ENCODE results near the gene ABCA4. TPM values are rescaled to one million over a fixed set of nuclear protein-coding genes. Genes with fewer than 3 reads are reported as not detected.

The ABCA4 gene
- total and polyA plus RNA-seq, 2 of the 8 experiments (the other 6 are each of a cell fraction or from before 2014, with no cell fraction given): 0.06 TPM; not detected in 1

GRCh38 chr1:94031154-94031553, 89.8 kb downstream of the ABCA4 start:
- ChIA-PET CTCF (ENCODE audit: partially characterized antibody) (interaction anchor here (1.1 to 38.0 kb wide), 6 partner anchors 10 to 304 kb away, joined by 3 to 807 read pairs (median 210); no protein-coding TSS in a partner anchor), POLR2A (ENCODE audit: partially characterized antibody) (no interaction called here)
- H3K9me3 ChIP-seq (ENCODE audit: insufficient read depth in 2 of 2, low read depth in 1 of 2, low read length in 1 of 2): no peaks in the 10 kb centered on the region
- no peak overlapping the region for H2AK5ac ChIP-seq (ENCODE audit: low read depth, low read length)
- no peaks in the 10 kb centered on the region; a peak in 1 of 7 replicates for H3K4me1 ChIP-seq (replicated peaks in 1 of 4; ENCODE audit: control insufficient read depth in 3 of 4, insufficient read depth in 4 of 4, low read length in 3 of 4)
- no peak overlapping the region for H2BK12ac ChIP-seq (ENCODE audit: low read depth, low read length)
- H2BK5ac ChIP-seq (ENCODE audit: low read depth, low read length): no peak overlapping the region
- no peak overlapping the region for H3K18ac ChIP-seq (ENCODE audit: extremely low read depth, low read length)
- no peak overlapping the region for H2BK20ac ChIP-seq (ENCODE audit: low read length)
- no peaks in the 10 kb centered on the region for H3K27me3 ChIP-seq (replicated peaks in 1 of 4; ENCODE audit: control insufficient read depth in 3 of 4, extremely low read depth in 1 of 4, insufficient read depth in 3 of 4, low read length in 3 of 4)
- no peak overlapping the region for H4K91ac ChIP-seq (replicated peaks; ENCODE audit: insufficient read length, low read length)
- H2BK15ac ChIP-seq (ENCODE audit: low read length): no peak overlapping the region
- H3K9ac ChIP-seq (replicated peaks in 1 of 4; ENCODE audit: extremely low read depth in 1 of 4, low read depth in 3 of 4, low read length in 3 of 4): no peak overlapping the region
- no peak overlapping the region for H4K8ac ChIP-seq (ENCODE audit: extremely low read depth, insufficient read depth, low read length)
- FAIRE-seq (no peak), DNase-seq (ENCODE audit: low read depth in 1 of 2, low spot score in 2 of 2) (no peak)
- H3K4me3 ChIP-seq (ENCODE audit: extremely low read depth in 1 of 4, insufficient read depth in 2 of 4, low read depth in 3 of 4, low read length in 4 of 4): no peak overlapping the region
- H4K20me1 ChIP-seq (replicated peaks in 1 of 2; ENCODE audit: control insufficient read depth in 1 of 2, insufficient read depth in 2 of 2, low read length in 2 of 2): no peaks in the 10 kb centered on the region
- no peak overlapping the region for H3K14ac ChIP-seq (ENCODE audit: insufficient read length)
- H3K36me3 ChIP-seq (ENCODE audit: control insufficient read depth in 2 of 4, insufficient read depth in 4 of 4, low read length in 3 of 4): no peaks in the 10 kb centered on the region
- H2BK120ac ChIP-seq (replicated peaks; ENCODE audit: low read depth, low read length): no peak overlapping the region
- H3K23me2 ChIP-seq (ENCODE audit: low read depth, low read length): no peaks in the 10 kb centered on the region
- H3K4me2 ChIP-seq (ENCODE audit: insufficient read depth in 1 of 2, low read depth in 2 of 2, low read length in 2 of 2): no peak overlapping the region
- 96% methylated on average over 4 of the region's 4 CpGs; no CpG with 5 or more reads in 1 of the 2 experiments for WGBS, 2 experiments (ENCODE audit: extremely low coverage in 1 of 2, insufficient coverage in 1 of 2, insufficient read length in 1 of 2, insufficient replicate concordance in 2 of 2, low coverage in 1 of 2, low lambda C conversion rate in 2 of 2, missing lambda C conversion rate in 1 of 2)
- H4K5ac ChIP-seq (ENCODE audit: insufficient read length, low read depth, low read length): no peak overlapping the region
- H3K27ac ChIP-seq (ENCODE audit: low read depth, low read length): no peak overlapping the region
- no peak overlapping the region for H3K23ac ChIP-seq (ENCODE audit: insufficient read length)
- no peaks in the 10 kb centered on the region for H3K79me1 ChIP-seq (ENCODE audit: low read depth, low read length)
- H3K79me2 ChIP-seq (ENCODE audit: control insufficient read depth in 1 of 2, insufficient read depth in 2 of 2, low read length in 2 of 2): no peaks in the 10 kb centered on the region
- no peak overlapping the region for H2AFZ ChIP-seq (ENCODE audit: low read length)
- no peak overlapping the region for H3K4ac ChIP-seq (replicated peaks; ENCODE audit: insufficient read length, low read depth, low read length)
- no peak overlapping the region for H3K56ac ChIP-seq (replicated peaks; ENCODE audit: insufficient read length, low read depth, low read length)
- TF ChIP-seq SAP30 (IDR thresholded peaks at IDR 0.05; ENCODE audit: insufficient read depth, insufficient replicate concordance, low read length) (no peak), MAX (IDR thresholded peaks at IDR 0.05) (no peak), JUND (IDR thresholded peaks at IDR 0.05; ENCODE audit: low read length) (no peak), ZNF274 (IDR thresholded peaks at IDR 0.05; ENCODE audit: borderline replicate concordance, extremely low read depth, low read length) (no peak), MAFK (IDR thresholded peaks at IDR 0.05; ENCODE audit: low read depth, low read length) (no peak), TAF7 (optimal IDR thresholded peaks at IDR 0.05; ENCODE audit: borderline replicate concordance, low read depth, low read length) (no peak), ATF2 (IDR thresholded peaks at IDR 0.05; ENCODE audit: low read length) (no peak), RNF2 (IDR thresholded peaks at IDR 0.05; ENCODE audit: borderline replicate concordance, low read depth, low read length, missing control alignments, poor library complexity, severe bottlenecking) (no peak), TEAD4 (IDR thresholded peaks at IDR 0.05; ENCODE audit: low read depth, low read length) (no peak), GTF2F1 (IDR thresholded peaks at IDR 0.05; ENCODE audit: borderline replicate concordance, low read depth, low read length) (no peak), BACH1 (IDR thresholded peaks at IDR 0.05; ENCODE audit: low read length) (no peak)
